HG03103 (cell line): ENCODE data around the gene TAOK2.

Experiments used
- ATAC-seq: cut with Tn5 transposase; IDR thresholded peaks from one replicate; pipeline ENCODE4 v1.9.1; 2021; ENCODE audit warnings: low read depth; ENCODE audit not compliant: unreplicated experiment

TAOK2 gene

GRCh38 chr16:29986231-29986630, 12.6 kb downstream of the TAOK2 start:
- no peak for ATAC-seq

DNA sequence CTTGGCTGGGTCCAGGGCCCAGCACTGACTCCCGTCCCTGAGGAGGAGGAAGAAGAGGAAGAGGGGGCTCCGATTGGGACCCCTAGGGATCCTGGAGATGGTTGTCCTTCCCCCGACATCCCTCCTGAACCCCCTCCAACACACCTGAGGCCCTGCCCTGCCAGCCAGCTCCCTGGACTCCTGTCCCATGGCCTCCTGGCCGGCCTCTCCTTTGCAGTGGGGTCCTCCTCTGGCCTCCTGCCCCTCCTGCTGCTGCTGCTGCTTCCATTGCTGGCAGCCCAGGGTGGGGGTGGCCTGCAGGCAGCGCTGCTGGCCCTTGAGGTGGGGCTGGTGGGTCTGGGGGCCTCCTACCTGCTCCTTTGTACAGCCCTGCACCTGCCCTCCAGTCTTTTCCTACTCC, 13.3 kb downstream of the TAOK2 start:
- no peak for ATAC-seq

DNA sequence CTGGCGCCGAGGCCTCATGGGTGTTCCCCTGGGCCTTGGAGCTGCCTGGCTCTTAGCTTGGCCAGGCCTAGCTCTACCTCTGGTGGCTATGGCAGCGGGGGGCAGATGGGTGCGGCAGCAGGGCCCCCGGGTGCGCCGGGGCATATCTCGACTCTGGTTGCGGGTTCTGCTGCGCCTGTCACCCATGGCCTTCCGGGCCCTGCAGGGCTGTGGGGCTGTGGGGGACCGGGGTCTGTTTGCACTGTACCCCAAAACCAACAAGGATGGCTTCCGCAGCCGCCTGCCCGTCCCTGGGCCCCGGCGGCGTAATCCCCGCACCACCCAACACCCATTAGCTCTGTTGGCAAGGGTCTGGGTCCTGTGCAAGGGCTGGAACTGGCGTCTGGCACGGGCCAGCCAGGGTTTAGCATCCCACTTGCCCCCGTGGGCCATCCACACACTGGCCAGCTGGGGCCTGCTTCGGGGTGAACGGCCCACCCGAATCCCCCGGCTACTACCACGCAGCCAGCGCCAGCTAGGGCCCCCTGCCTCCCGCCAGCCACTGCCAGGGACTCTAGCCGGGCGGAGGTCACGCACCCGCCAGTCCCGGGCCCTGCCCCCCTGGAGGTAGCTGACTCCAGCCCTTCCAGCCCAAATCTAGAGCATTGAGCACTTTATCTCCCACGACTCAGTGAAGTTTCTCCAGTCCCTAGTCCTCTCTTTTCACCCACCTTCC, 13.9 kb downstream of the TAOK2 start:
- ATAC-seq: no peak

- no peak for ATAC-seq
These were observed 14.8 kb downstream of the TAOK2 start for GRCh38 chr16:29988346-29989075.

DNA sequence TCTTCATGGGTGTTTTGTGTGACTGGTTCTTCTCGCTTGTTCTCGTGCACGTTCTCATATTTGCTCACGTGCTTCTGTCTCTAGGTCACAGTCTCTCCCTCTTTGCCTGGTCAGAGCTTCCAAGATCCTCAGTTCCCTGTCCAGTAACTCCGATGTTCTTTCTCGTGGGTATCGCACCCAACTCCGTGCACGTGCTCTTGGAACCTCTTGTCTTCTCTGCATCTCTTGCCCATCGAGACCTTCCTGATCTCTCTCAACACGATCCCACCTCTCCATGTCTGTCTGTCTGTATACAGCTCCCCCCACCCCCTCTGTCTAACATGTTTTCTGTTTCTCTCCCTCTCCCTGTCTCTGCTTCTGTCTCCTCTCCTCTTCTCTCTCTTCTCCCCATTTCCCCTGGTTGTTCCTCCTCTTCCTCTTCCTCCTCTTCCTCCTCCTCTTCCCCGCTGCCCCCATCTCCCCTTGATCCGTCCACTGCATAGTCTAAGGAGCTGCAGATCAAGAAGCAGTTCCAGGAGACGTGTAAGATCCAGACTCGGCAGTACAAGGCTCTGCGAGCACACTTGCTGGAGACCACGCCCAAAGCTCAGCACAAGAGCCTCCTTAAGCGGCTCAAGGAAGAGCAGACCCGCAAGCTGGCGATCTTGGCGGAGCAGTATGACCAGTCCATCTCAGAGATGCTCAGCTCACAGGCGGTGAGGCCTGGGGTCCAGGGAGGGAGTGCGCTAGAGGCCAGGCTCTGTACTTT, 15.6 kb downstream of the TAOK2 start:
- ATAC-seq: no peak

- no peak for ATAC-seq
These were observed 16.4 kb downstream of the TAOK2 start for GRCh38 chr16:29990034-29990433.

- no peak for ATAC-seq
These were observed 17.4 kb downstream of the TAOK2 start for GRCh38 chr16:29990883-29991570.

- ATAC-seq: no peak
These were observed 17.9 kb downstream of the TAOK2 start for GRCh38 chr16:29991571-29991904.

DNA sequence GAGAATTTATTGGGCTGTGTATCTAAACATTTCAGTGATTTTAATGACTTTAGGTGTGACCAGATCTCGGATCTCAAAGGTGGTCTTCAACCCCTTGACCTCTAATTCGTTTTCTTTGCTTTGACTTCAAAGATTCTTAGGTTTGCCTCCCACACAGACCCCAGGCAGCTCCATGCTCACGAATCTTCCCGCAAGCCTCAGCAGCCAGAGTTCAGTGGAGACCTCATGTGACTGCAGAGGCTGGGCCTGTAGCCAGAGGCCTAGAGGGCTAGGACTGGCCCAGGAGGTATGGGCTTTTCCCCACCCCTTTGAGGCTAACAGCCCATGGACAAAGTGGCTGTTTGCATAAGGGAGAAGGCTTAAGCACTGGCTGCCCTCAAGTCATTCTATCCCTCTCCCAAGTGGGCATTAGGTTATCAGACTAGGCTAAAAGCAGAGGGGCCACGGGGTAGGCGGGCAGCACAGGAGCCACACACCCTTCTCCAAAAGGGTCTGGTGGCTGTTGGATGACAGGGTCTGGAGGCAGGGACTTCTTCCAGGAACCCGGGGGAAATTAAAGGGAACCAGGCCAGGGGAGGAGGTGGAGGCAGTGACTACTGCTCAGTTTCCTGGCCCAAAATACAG, 18.8 kb downstream of the TAOK2 start:
- no peak for ATAC-seq

DNA sequence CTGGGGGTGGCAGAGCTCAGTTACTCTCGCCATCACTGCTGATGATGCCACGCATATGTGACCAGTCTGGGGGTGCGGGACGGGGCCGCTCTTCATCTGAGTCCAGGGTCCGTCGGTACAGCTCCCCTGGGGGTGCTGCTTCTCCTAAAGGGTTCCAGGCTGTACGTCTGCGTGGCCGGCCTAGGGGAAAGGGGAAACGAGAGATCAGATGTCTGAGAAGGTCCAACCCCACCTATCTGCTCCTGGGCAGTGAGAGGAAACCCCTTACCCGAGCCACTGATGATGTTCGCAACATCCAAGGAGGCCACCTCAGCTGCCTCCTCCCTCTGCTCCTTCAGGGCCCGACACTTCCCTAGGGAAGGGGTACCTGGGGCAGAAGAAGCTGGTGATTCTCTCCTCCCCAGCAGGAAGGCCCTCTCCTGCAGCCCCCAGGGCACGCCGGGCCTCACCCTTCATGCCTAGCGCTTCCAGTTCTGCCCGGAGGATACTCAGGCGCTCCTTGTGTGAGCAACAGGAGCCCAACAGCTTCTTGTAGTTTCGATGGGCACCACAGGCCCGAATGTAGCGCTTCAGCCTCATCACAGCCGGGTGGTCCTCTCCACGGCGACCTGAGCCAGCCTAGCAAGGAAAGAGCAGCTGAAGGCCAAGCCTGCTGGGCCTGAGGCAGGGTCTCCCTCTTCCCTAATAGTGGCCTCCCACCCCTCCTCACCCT, 19.7 kb downstream of the TAOK2 start:
- no peak for ATAC-seq

GRCh38 chr16:29993903-29994599, 20.4 kb downstream of the TAOK2 start:
- no peak for ATAC-seq

DNA sequence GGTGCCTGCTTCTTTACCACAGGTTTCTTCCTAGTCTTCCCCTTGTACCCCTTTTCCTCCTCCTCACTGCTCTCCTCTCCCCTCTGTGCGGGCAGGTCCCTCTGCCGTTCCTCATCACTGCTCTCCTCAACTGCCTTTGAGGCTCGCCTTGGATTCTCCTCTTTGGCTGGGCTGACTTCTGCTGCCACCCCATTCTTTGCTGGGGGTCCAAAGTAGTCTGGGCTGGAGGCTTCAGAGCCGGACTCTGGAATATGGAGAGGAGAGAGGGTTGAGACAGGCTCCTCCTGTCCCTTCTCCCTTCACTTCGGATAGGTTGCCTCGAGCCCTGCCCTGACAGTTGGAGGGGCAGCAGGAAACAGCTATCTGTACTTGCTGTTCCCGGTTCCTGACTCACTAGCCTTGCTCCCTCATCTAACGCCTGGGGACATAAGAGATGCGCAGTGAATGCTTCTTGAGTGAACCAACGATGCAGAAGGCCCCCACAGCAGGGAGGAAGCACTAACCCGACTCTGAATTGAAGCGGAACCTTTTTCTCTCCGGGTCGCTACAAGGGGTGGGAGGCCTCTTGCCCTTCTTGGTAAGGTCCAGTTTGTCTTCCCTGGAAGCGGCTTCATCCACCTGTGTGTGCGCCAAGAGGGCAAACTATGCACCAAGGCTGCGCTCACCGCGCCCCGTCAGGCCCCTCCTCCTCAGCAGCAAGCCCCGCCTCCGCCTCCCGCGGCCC, 21.1 kb downstream of the TAOK2 start:
- no peak for ATAC-seq

DNA sequence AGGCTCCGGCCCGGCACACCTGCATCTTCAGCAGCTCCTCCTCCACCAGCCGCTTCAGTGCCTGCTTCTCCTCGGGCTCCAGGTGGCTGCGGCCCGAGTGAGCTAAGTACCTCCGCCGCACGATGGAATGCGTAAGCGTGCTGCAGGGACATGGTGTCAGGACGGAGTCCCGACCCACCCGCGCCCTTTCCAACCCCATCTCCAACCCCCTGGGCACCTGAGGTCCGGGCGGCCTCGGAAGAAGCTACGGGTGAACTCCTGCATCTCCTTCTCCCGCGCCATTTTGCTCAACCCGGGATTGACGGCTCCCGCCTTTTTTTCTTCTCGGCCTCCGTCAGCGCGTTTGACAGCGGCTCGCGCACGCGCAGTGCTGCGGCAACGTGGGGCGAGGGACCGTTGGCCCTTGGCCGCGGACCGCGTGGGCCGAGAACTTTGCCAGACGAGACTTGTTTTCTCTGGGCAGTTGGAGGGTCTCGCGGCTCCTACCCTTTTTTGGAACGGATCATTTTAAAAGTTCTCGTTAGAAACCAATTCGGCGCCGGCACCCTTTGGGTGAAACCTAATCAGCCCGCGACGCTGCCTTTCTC, 21.7 kb downstream of the TAOK2 start, which contains the start of gene HIRIP3:
TSS of gene HIRIP3 (minus strand) at position 294 of the 587 bp plus-strand sequence. CDS start at position 282, 12 bp downstream.
- ATAC-seq: peak; percentile 42

DNA sequence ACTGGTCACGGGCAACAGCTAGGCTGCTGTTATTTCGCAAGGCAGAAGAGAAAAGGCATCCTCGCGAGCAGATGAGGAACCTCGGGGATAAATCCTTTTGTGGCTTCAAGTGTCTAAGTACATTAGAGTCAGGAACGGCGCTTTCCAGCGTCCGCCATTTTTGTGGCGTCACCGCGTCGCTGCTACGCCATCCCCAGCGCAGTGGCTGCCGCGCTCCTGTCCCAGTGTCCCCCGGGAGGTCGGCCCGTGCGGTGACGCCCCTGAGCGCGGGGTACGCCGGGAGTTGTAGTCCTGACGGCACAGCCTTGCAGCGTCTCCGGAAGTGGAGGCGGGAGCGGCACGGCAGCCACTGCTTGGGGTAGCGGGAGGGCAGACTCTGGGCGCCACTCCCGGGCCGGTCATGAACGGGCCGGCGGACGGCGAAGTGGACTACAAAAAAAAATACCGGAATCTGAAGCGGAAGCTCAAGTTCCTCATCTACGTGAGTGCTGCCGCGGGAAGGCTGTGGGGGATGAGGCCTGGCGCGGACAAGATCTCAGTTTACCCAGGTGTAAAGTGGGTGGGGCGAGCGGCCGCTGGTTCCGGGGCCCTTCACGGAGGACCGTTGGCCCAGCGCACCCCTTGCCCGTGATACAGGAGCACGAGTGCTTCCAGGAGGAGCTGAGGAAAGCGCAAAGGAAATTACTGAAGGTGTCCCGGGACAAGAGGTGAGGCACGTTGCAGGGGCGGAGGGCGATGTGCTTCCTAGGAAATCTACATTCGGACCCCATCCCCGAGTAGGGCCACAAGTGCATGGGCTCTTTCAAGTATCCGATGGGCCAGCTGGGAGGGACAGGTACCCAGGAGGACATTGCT, 22.5 kb downstream of the TAOK2 start, which contains the start of gene INO80E:
TSS of gene INO80E (plus strand) at position 331 of the 855 bp plus-strand sequence. CDS start at position 401, 70 bp downstream.
- peak; percentile 90 for ATAC-seq

DNA sequence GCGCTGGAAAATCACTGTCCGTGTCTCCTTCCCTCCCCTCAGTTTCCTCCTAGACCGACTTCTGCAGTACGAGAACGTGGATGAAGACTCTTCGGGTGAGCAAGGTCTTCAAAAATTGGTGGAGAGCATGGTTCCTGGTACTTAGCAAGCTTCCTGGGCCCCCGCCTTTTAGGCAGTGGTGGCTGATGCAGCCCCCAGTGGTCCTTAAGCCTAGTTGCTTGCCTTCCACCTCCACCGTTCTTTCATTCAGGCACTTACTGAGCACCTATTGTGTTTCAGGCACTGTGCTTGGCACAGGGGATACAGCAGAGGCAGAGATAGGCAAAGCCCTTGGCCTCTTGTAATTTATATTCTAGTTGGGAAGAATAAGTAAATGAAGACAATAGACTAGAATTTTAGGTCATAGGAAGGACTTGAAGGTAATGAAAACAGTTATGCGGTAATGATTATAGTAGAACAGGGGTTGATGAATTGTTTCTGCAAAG, 23.1 kb downstream of the TAOK2 start:
- no peak for ATAC-seq

- ATAC-seq: no peak
These were observed 25.9 kb downstream of the TAOK2 start for GRCh38 chr16:29999605-30000004.
